OCI-LY7 (cell line): ENCODE data around the gene LYRM4. TPM values are rescaled to one million over a fixed set of nuclear protein-coding genes. Genes with fewer than 3 reads are reported as not detected.

Source experiments
- BruUV-seq: library from RNA; stranded (reverse); fragments of 400-500 nt; replicated peaks from 2 replicates; lab custom pipeline; 2021; lab: Mats Ljungman, UMichigan
- CTCF ChIA-PET: fragments of 300-600 bp; sonication (Branson Sonifier 250); formaldehyde crosslinking; loops from one replicate; lab custom pipeline; 2022; ENCODE audit warnings: antibody characterized with exemption; ENCODE audit not compliant: unreplicated experiment; lab: Charles Lee
- POLR2A ChIA-PET: fragments of 300-600 bp; sonication (Branson Sonifier 250); formaldehyde crosslinking; loops from one replicate; lab custom pipeline; 2022; ENCODE audit warnings: antibody characterized with exemption; lab: Charles Lee
- DNase-seq: peaks from one replicate; pipeline ENCODE4 v3.0.0-alpha.2; 2015; ENCODE audit warnings: low spot score
- H2AFZ ChIP-seq: fragments of 200-600 bp; sonication (generic), shearing (Covaris generic); 2 replicates; pipeline ENCODE4 v1.6.1; 2014; ENCODE audit warnings: mild to moderate bottlenecking, antibody characterized with exemption, low read length, moderate library complexity
- H3K27ac ChIP-seq: fragments of 200-600 bp; sonication (generic); 2 replicates; pipeline ENCODE4 v1.5.1; 2014; ENCODE audit warnings: mixed run types, low read depth, mild to moderate bottlenecking, moderate library complexity, low read length, inconsistent platforms; ENCODE audit not compliant: poor library complexity, severe bottlenecking
- H3K36me3 ChIP-seq: fragments of 200-600 bp; sonication (generic); 2 replicates; pipeline ENCODE4 v1.6.1; 2014; ENCODE audit warnings: mild to moderate bottlenecking, antibody characterized with exemption, low read length, moderate library complexity, mixed read lengths; ENCODE audit not compliant: insufficient read depth
- H3K4me1 ChIP-seq: fragments of 200-600 bp; sonication (generic); 2 replicates; pipeline ENCODE4 v1.5.1; 2014; ENCODE audit warnings: mild to moderate bottlenecking, low read length; ENCODE audit not compliant: insufficient read depth, poor library complexity, severe bottlenecking
- H3K4me2 ChIP-seq: fragments of 200-600 bp; sonication (generic); 2 replicates; pipeline ENCODE4 v1.6.1; 2014; ENCODE audit warnings: mild to moderate bottlenecking, low read length
- H3K4me3 ChIP-seq: fragments of 200-600 bp; sonication (generic); 2 replicates; pipeline ENCODE4 v1.5.1; 2014; ENCODE audit warnings: mild to moderate bottlenecking, low read depth, low read length; ENCODE audit not compliant: poor library complexity, severe bottlenecking
- H3K79me2 ChIP-seq: fragments of 200-600 bp; sonication (generic); 2 replicates; pipeline ENCODE4 v1.6.1; 2016; ENCODE audit warnings: low read depth, mild to moderate bottlenecking, low read length, moderate library complexity, mixed read lengths; ENCODE audit not compliant: insufficient read depth
- H3K9me2 ChIP-seq: fragments of 200-600 bp; sonication (generic); 2 replicates; pipeline ENCODE4 v1.6.1; 2016; ENCODE audit warnings: mild to moderate bottlenecking, low read length, mixed read lengths; ENCODE audit not compliant: insufficient read depth
- H3K9me3 ChIP-seq: fragments of 200-600 bp; sonication (generic); 2 replicates; pipeline ENCODE4 v1.6.1; 2014; ENCODE audit warnings: mild to moderate bottlenecking, mixed run types, low read length, mixed read lengths
- H4K20me1 ChIP-seq: fragments of 200-600 bp; sonication (generic); 2 replicates; pipeline ENCODE4 v1.6.1; 2014; ENCODE audit warnings: mild to moderate bottlenecking, antibody characterized with exemption, low read length, moderate library complexity, mixed read lengths; ENCODE audit not compliant: insufficient read depth
- CTCF ChIP-seq: fragments of 200-600 bp; sonication (generic); conservative IDR thresholded peaks from 2 replicates; pipeline ENCODE4 v1.5.1; 2014; ENCODE audit warnings: mild to moderate bottlenecking, antibody characterized with exemption, low read length, moderate library complexity, mixed read lengths
- EZH2phosphoT487 ChIP-seq: fragments of 200-600 bp; sonication (generic); IDR thresholded peaks from 2 replicates; pipeline ENCODE4 v1.6.1; 2018; ENCODE audit warnings: low read depth, borderline replicate concordance, mild to moderate bottlenecking, mixed run types, antibody characterized with exemption, low read length, moderate library complexity, mixed read lengths
- intact Hi-C: fragments of 100-400 bp; cut with micrococcal nuclease; formaldehyde crosslinking; loops from one replicate; pipeline ENCODE4 v1.10.0; 2022; ENCODE audit not compliant: unreplicated experiment
- total RNA-seq, 2 experiments: library from RNA; depleted of rRNA in 1 of 2; stranded (reverse); fragments of >200 nt in 1 of 2; shearing (Covaris generic) in 1 of 2; gene quantifications; 2 replicates each; pipeline ENCODE4 v1.2.3, GENCODE V29; 2014 to 2022

The LYRM4 gene
- total RNA-seq, 2 experiments from 2014 or later: 19.6 to 34.3 TPM

DNA sequence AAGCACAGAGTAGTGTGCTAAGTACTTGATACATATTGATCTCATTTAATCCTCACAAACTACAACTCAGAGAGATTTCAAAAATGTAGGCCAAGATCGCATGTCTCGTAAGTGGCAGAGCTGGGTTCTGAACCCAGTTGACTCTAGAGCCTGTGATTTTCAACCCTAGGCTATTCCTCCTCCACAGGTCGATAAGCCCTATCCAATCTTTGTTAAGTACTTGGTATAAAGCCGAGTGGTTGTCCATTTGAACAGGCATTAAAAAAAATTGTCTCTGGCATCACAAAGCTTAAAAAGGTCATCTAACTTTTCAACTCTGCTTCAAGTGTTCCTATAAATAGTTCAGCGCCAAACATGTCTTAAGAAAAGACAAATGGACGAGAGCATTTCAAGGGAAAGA, 37.4 kb downstream of the LYRM4 start:
- intact Hi-C loops: no loop called here
- no peaks in the 10 kb centered on the region for H3K9me2 ChIP-seq
- H3K36me3 ChIP-seq: no peaks in the 10 kb centered on the region
- no peak for DNase-seq
- H3K4me1 ChIP-seq: no peaks in the 10 kb centered on the region
- no peak overlapping the region for H2AFZ ChIP-seq
- H3K27ac ChIP-seq: no peak overlapping the region
- no peaks in the 10 kb centered on the region for H4K20me1 ChIP-seq
- no peak for TF ChIP-seq CTCF
- TF ChIP-seq EZH2phosphoT487: no peak
- ChIA-PET CTCF (no interaction called here), POLR2A (no interaction called here)
- BruUV-seq: no TSS peak
- no peak overlapping the region for H3K4me3 ChIP-seq
- no peak overlapping the region for H3K4me2 ChIP-seq
- H3K79me2 ChIP-seq: no peaks in the 10 kb centered on the region
- H3K9me3 ChIP-seq: no peaks in the 10 kb centered on the region

GRCh38 chr6:5220443-5220842, 40.3 kb downstream of the LYRM4 start:
- Histone ChIP-seq H3K36me3 (no peaks in the 10 kb centered on the region; the same call in 1 of the 2 replicates), H3K4me3 (no peak overlapping the region), H3K27ac (no peak overlapping the region), H3K9me3 (no peaks in the 10 kb centered on the region), H3K4me1 (no peaks in the 10 kb centered on the region), H3K9me2 (no peaks in the 10 kb centered on the region), H2AFZ (no peak overlapping the region), H3K79me2 (no peaks in the 10 kb centered on the region), H3K4me2 (no peak overlapping the region), H4K20me1 (no peaks in the 10 kb centered on the region)
- CTCF ChIA-PET: interaction anchor here (1.1 kb wide), 1 partner anchor 23 kb away, joined by 3 read pairs; no protein-coding TSS in a partner anchor
- no TSS peak for BruUV-seq
- TF ChIP-seq EZH2phosphoT487: no peak
- no peak for TF ChIP-seq CTCF
- POLR2A ChIA-PET: interaction anchor here (0.7 kb wide), 1 partner anchor 13 kb away, joined by 3 read pairs; no protein-coding TSS in a partner anchor
- intact Hi-C loops: no loop called here
- DNase-seq: no peak

DNA sequence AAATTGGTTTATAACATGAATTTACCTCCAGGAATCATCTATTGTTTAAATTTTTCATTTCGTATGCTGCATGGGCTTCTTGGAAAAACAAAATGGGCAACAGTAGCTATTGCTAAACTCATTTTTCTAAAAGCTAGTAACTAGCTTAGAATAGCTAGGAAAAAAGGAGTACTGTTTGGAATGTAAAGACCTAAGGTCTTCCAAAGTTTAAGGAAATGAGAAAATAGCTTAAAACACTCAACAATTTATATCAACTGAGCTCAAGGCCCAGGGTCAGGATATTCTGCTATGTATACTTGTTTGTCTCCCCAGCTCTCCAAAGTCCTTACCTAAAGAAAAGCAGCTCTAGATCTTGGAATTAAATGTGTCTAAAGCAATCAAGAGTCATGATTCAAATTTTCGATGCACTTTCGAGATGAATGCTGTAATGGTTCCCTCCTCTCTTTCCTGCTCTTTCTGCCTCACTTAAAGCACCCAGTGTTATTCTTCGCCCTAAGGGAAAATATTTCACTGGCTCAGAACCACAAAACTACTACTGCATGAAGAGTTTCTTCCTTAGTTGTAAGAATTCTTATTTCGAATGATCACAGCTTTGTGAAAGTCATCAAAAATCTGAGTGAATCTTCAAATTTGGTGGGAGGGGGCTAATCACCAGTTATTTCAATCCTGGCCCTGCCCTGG, 41.6 kb downstream of the LYRM4 start:
- H3K27ac ChIP-seq: no peak overlapping the region
- H3K9me2 ChIP-seq: no peaks in the 10 kb centered on the region
- no peak overlapping the region for H3K4me2 ChIP-seq
- BruUV-seq: no TSS peak
- no peak for TF ChIP-seq EZH2phosphoT487
- TF ChIP-seq CTCF: no peak
- CTCF ChIA-PET: no interaction called here
- no peaks in the 10 kb centered on the region for H4K20me1 ChIP-seq
- no peaks in the 10 kb centered on the region for H3K4me1 ChIP-seq
- POLR2A ChIA-PET: interaction anchor here (0.9 to 1.6 kb wide), 2 partner anchors 9 to 16 kb away, joined by 3 to 4 read pairs; no protein-coding TSS in a partner anchor
- H3K9me3 ChIP-seq: no peaks in the 10 kb centered on the region
- H3K79me2 ChIP-seq: no peaks in the 10 kb centered on the region
- H3K4me3 ChIP-seq: no peak overlapping the region
- no peak for DNase-seq
- no peak overlapping the region for H2AFZ ChIP-seq
- peaks cover 13% of the 10 kb centered on the region; the same call in 1 of the 2 replicates for H3K36me3 ChIP-seq
- intact Hi-C loops: loop anchor here (5.0 kb wide), 1 partner anchor 178 kb away; no protein-coding TSS in a partner anchor
